Mammary epithelial cell (primary cell): Measurements from ENCODE around the gene PDE9A.

Experiments used
- CTCF ChIP-seq, 2 donors: IDR thresholded peaks in 1 of 2; conservative IDR thresholded peaks in 1 of 2; 2 replicates each; pipeline ENCODE4 v1.5.1; 2011 to 2012; ENCODE audit warnings: inconsistent platforms in 2 of 2, low read length in 2 of 2, mild to moderate bottlenecking in 2 of 2, control low read depth in 1 of 2, low read depth in 1 of 2; ENCODE audit not compliant: insufficient read depth in 1 of 2; ENCODE audit errors: extremely low read depth in 1 of 2
- EZH2 ChIP-seq: IDR thresholded peaks from 2 replicates; pipeline ENCODE4 v1.6.1; 2012; ENCODE audit warnings: low read length, inconsistent platforms, borderline replicate concordance

- no peak for TF ChIP-seq CTCF (conservative IDR thresholded peaks at IDR 0.05 in 1 of 2, IDR thresholded peaks at IDR 0.05 in 1 of 2; ENCODE audit: extremely low read depth in 1 of 2, insufficient read depth in 1 of 2, low read depth in 1 of 2, low read length in 2 of 2)
- no peak for TF ChIP-seq EZH2
Measured at GRCh38 chr21:42751866-42752265, 98.4 kb downstream of the PDE9A start.
